Esophagus muscularis mucosa (tissue), 4 donors: ENCODE results near the gene DAD1. TPM values are rescaled to one million over a fixed set of nuclear protein-coding genes. Genes with fewer than 3 reads are reported as not detected.

Experiments used
- DNase-seq: peaks from one replicate; pipeline ENCODE4 v3.0.0-alpha.2; 2017; ENCODE audit errors: extremely low spot score
- H3K27ac ChIP-seq, 4 donors: fragments of 200-600 bp; sonication (generic); replicated peaks in 1 of 4; 1 replicate in 3 of 4; 2 replicates in 1 of 4; pipeline ENCODE4 v1.5.1; 2016 to 2019; ENCODE audit warnings: mild to moderate bottlenecking in 1 of 4
- H3K27me3 ChIP-seq, 4 donors: fragments of 200-600 bp; sonication (generic); one replicate each; pipeline versions ENCODE4 v1.5.1 to v1.6.0; 2016 to 2019
- H3K36me3 ChIP-seq, 4 donors: fragments of 200-600 bp; sonication (generic); one replicate each; pipeline ENCODE4 v1.5.1; 2016 to 2019
- H3K4me1 ChIP-seq, 4 donors: fragments of 200-600 bp; sonication (generic); one replicate each; pipeline ENCODE4 v1.5.1; 2016 to 2019
- H3K4me3 ChIP-seq, 4 donors: fragments of 200-600 bp; sonication (generic); 1 replicate in 2 of 4; 2 replicates in 2 of 4; pipeline ENCODE4 v1.5.1; 2016 to 2019; ENCODE audit warnings: mild to moderate bottlenecking in 4 of 4, moderate library complexity in 1 of 4
- H3K9me3 ChIP-seq, 4 donors: fragments of 200-600 bp; sonication (generic); 1 replicate in 3 of 4; 2 replicates in 1 of 4; pipeline ENCODE4 v1.5.1; 2016 to 2019
- EP300 ChIP-seq: sonication (generic); formaldehyde crosslinking; IDR thresholded peaks from one replicate; pipeline ENCODE4 v1.6.1; 2017; ENCODE audit warnings: antibody characterized with exemption
- POLR2A ChIP-seq: fragments of 450-650 bp; IDR thresholded peaks from one replicate; pipeline ENCODE4 v1.6.1; 2017; ENCODE audit warnings: antibody characterized with exemption, moderate library complexity, mild to moderate bottlenecking, low read depth
- POLR2AphosphoS5 ChIP-seq, 2 donors: sonication (generic); formaldehyde crosslinking; IDR thresholded peaks; one replicate each; pipeline ENCODE4 v1.6.1; 2017; ENCODE audit warnings: antibody characterized with exemption in 2 of 2
- WGBS: methylation state at CpG from one replicate; pipeline ENCODE4 v1.1.5; 2018; 5-methylcytosine and 5-hydroxymethylcytosine counted together
- intact Hi-C: fragments of 100-400 bp; cut with DNase I; formaldehyde crosslinking; loops from one replicate; pipeline ENCODE4 v1.15.1; 2023
- total RNA-seq, 4 donors: library from RNA; depleted of rRNA; stranded (reverse); fragments of >200 nt; gene quantifications; one replicate each; pipeline versions ENCODE4 v1.1.0 to v1.2.1, GENCODE V29; 2016
- TF ChIP-seq, protein P1 (sequence below), 3 experiments: fragments of 200-600 bp in 2 of 3; fragments of 450-650 bp in 1 of 3; sonication (generic) in 2 of 3; IDR thresholded peaks; one replicate each; pipeline ENCODE4 v1.5.1; 2017 to 2019; ENCODE audit warnings: antibody characterized with exemption in 3 of 3, mild to moderate bottlenecking in 2 of 3, moderate library complexity in 1 of 3

The DAD1 gene
- total RNA-seq, 4 donors from 2014 or later: 118 to 154 (median 131) TPM

DNA sequence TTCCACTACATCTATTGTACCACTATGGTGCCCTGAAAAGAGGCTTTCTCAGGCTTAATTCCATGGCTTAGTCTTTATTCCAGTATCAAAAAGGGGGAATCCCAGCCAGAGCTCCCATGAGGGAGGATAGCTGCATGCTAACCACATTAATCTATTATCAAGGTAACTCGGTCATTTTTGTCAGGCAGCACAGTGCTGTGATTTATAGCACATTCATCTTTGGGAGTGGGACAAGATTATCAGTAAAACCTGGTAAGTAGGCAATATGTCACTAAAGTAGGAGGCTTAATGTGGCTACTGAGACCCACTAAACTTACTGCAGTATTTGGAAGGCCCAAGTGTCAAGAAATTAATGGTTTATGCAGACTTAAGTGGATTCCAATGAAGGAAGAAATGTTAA, 58.9 kb downstream of the DAD1 start:
- Histone ChIP-seq H3K9me3 (no peaks in the 10 kb centered on the region), H3K36me3 (no peaks in the 10 kb centered on the region), H3K4me3 (no peak overlapping the region), H3K27ac (no peak overlapping the region), H3K4me1 (peaks cover 0 to 5% (median 0%) of the 10 kb centered on the region in 4 donors), H3K27me3 (no peaks in the 10 kb centered on the region)
- TF ChIP-seq, protein P1, sequence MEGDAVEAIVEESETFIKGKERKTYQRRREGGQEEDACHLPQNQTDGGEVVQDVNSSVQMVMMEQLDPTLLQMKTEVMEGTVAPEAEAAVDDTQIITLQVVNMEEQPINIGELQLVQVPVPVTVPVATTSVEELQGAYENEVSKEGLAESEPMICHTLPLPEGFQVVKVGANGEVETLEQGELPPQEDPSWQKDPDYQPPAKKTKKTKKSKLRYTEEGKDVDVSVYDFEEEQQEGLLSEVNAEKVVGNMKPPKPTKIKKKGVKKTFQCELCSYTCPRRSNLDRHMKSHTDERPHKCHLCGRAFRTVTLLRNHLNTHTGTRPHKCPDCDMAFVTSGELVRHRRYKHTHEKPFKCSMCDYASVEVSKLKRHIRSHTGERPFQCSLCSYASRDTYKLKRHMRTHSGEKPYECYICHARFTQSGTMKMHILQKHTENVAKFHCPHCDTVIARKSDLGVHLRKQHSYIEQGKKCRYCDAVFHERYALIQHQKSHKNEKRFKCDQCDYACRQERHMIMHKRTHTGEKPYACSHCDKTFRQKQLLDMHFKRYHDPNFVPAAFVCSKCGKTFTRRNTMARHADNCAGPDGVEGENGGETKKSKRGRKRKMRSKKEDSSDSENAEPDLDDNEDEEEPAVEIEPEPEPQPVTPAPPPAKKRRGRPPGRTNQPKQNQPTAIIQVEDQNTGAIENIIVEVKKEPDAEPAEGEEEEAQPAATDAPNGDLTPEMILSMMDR (IDR thresholded peaks at IDR 0.05): no peak
- DNase-seq: no peak
- WGBS: 75% methylated on average over 1 of the region's 1 CpG
- intact Hi-C loops: no loop called here

DNA sequence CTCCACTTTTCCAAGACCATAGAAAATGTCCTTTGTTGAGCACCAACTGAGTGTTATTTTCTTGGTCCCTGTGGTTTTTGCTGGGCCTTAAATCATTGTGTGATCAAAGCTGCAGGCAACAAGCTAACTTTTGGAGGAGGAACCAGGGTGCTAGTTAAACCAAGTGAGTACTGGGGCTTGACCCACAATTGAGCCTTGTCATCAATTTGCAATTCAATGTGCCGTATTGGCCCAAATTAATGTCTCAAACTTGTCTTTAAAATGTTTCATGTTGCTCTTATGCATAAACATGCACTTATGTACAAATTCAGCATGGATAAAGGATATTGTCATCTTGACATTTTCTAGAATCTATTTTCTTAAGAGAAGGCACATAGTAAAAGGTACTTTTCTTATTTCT, 62.3 kb downstream of the DAD1 start:
- H3K9me3 ChIP-seq: no peaks in the 10 kb centered on the region
- H3K36me3 ChIP-seq: no peaks in the 10 kb centered on the region
- no peak for DNase-seq
- H3K27ac ChIP-seq: no peak overlapping the region
- H3K27me3 ChIP-seq: no peaks in the 10 kb centered on the region
- H3K4me1 ChIP-seq: no peaks in the 10 kb centered on the region
- TF ChIP-seq, protein P1 (IDR thresholded peaks at IDR 0.05): no peak
- TF ChIP-seq EP300 (no peak), POLR2AphosphoS5 (IDR thresholded peaks at IDR 0.05) (no peak), POLR2A (no peak)
- no peak overlapping the region for H3K4me3 ChIP-seq
- intact Hi-C loops: no loop called here
- 87% methylated on average over 1 of the region's 1 CpG for WGBS

DNA sequence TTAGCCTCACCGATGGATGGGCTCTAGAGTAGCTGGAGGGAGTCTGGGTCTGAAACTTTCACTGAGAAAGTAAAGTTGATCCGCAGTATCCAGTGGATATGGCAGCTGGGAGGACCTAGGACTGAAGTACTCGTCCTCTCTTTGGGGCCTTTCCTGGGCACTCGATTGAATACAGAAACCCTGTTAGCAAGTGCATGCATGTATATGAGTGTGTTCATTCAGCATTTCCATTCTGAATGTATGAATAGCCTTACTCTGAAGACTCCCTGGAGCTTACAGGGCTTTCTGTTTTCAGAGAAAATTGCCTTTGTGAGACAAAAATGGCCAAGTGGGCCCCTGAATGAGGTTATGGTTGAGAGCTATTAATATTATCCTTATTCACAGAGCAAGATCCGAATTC, 62.8 kb downstream of the DAD1 start:
- H3K4me1 ChIP-seq: no peaks in the 10 kb centered on the region
- no peaks in the 10 kb centered on the region for H3K9me3 ChIP-seq
- intact Hi-C loops: no loop called here
- no peaks in the 10 kb centered on the region for H3K27me3 ChIP-seq
- H3K36me3 ChIP-seq: no peaks in the 10 kb centered on the region
- DNase-seq: no peak
- no peak overlapping the region for H3K4me3 ChIP-seq
- TF ChIP-seq POLR2A (no peak), EP300 (no peak), POLR2AphosphoS5 (IDR thresholded peaks at IDR 0.05) (no peak)
- TF ChIP-seq, protein P1 (IDR thresholded peaks at IDR 0.05): no peak
- H3K27ac ChIP-seq: no peak overlapping the region
- 90% methylated on average over 5 of the region's 5 CpGs for WGBS

DNA sequence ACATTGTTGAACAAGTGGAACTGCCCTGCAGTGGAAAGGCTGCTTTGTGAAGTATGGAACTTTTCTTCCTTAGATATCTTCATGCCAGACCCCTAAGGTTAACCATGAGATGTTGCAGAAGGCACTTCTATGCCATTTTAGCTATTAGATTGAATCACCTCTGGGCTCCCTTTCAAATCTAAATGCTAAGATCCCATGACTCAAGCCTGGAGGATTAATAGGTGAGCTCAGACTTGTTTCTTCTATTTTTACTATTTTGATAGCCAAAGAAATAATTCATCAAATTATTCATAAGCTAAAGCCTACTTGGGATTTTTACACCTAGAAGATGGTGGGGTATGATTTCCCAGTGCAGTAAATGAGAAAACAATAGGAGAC, 64.3 kb downstream of the DAD1 start:
- DNase-seq: no peak
- intact Hi-C loops: no loop called here

More for the DNA sequence above, 64.3 kb downstream of the DAD1 start:
- TF ChIP-seq, protein P1 (IDR thresholded peaks at IDR 0.05): no peak
- TF ChIP-seq POLR2A (no peak), POLR2AphosphoS5 (IDR thresholded peaks at IDR 0.05) (no peak), EP300 (no peak)
- Histone ChIP-seq H3K27ac (no peak overlapping the region), H3K36me3 (no peaks in the 10 kb centered on the region), H3K9me3 (no peaks in the 10 kb centered on the region), H3K27me3 (no peaks in the 10 kb centered on the region), H3K4me1 (no peaks in the 10 kb centered on the region), H3K4me3 (no peak overlapping the region)
